GM12873 (cell line): ENCODE measurements around the gene GLI3.

Experiments used
- TF ChIP-seq, protein P1 (sequence below): IDR thresholded peaks from 2 replicates; pipeline ENCODE4 v1.5.1; 2012; ENCODE audit warnings: low read depth, mild to moderate bottlenecking, moderate library complexity, low read length, control low read depth; ENCODE audit not compliant: insufficient read depth; ENCODE audit errors: missing control alignments

Gene GLI3

DNA sequence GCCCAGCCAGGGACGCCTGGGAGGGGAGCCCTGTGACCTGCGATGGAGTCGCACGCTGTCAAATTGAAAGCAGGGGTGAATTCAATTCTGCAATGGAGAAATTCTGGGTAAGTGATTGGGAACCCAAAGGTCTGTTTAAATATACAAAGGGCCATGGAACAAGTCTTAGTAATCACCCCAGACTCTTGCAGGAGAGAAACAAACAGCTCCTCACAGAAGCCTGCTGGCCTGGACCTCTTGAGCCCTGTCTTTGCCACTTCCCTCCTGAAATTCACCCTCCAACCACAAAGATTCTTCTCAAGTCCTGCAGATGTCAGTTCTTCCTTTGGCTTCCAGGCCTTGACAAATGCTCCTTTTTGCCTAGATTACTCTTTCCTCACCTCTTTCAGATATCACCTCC lies 97.3 kb downstream of the GLI3 start:
- TF ChIP-seq, protein P1, sequence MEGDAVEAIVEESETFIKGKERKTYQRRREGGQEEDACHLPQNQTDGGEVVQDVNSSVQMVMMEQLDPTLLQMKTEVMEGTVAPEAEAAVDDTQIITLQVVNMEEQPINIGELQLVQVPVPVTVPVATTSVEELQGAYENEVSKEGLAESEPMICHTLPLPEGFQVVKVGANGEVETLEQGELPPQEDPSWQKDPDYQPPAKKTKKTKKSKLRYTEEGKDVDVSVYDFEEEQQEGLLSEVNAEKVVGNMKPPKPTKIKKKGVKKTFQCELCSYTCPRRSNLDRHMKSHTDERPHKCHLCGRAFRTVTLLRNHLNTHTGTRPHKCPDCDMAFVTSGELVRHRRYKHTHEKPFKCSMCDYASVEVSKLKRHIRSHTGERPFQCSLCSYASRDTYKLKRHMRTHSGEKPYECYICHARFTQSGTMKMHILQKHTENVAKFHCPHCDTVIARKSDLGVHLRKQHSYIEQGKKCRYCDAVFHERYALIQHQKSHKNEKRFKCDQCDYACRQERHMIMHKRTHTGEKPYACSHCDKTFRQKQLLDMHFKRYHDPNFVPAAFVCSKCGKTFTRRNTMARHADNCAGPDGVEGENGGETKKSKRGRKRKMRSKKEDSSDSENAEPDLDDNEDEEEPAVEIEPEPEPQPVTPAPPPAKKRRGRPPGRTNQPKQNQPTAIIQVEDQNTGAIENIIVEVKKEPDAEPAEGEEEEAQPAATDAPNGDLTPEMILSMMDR, result no peak

DNA sequence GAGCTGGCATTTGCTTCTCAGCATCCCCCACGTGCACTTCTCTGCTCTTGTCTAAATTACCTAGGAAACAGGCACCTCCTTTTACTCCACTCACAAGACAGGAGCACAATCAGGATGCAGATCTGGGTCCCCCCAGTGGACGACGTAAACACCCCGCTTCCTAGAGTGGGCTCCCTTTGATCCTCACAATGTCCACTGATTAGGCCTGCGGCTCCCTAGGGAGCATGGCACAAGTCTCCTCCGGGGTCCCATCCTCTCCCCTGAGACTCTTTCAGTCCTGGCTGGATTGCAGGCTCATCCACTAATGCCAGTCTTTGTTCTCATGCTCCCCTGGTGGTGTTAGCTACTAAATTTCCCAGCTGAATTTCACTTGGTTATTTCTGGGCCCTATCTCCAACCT lies 98.3 kb downstream of the GLI3 start:
- TF ChIP-seq, protein P1, result no peak

DNA sequence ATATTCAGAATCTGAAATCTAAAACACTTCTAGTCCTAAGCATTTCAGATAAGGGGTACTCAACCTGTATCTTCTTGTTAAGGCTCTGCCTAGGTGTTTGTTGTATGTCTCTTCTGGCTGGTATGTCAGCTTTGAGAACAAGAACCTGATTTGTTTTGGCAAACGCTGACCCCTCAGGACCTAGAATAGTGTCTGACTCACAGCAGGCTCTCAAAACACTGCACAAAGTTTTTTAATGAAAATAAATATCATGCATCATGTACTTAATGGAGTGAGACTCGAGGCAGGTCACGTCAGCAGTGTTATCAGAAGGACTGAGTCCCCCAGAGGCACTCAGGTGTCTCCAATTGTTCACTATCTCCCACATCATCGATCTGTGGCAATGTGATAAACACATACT lies 99.1 kb downstream of the GLI3 start:
- TF ChIP-seq, protein P1, result no peak

DNA sequence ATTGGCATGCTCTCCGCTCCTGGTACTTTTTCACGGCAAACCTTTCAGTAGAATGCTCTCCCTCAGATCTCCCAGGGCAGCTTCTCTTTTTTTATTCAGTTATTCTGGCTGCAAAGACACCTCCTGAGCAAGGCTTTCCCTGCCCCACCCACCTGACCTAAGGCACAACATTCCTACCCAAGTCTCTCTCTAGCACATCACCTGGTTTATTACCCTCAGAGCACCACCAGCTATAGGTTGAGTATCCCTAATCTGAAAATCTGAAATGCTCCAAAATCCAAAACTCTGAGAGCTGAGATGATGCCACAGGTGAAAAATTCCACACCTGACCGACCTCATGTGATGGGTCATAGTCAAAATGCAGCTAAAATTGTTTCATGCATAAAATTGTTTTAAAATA lies 99.6 kb downstream of the GLI3 start:
- TF ChIP-seq, protein P1, result no peak

DNA sequence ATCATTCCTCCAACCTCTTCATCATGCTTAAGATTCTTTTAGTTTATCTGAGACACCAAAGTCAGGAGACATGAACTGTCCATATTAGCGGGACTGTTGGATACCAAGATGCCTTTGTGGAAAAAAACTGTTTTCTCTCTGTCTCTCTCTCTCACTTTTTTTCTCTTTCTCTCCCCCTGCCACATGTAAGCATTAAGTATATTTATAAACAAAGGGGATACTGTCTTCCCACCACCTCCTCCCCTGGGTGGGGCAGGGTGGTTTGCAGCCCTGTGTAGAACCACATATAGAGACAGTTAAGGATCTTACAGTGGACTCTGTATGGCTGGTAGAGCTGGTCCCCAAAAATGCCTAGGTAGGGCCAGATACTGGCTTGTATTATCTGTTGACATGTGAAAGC lies 101.3 kb downstream of the GLI3 start:
- TF ChIP-seq, protein P1, result no peak

DNA sequence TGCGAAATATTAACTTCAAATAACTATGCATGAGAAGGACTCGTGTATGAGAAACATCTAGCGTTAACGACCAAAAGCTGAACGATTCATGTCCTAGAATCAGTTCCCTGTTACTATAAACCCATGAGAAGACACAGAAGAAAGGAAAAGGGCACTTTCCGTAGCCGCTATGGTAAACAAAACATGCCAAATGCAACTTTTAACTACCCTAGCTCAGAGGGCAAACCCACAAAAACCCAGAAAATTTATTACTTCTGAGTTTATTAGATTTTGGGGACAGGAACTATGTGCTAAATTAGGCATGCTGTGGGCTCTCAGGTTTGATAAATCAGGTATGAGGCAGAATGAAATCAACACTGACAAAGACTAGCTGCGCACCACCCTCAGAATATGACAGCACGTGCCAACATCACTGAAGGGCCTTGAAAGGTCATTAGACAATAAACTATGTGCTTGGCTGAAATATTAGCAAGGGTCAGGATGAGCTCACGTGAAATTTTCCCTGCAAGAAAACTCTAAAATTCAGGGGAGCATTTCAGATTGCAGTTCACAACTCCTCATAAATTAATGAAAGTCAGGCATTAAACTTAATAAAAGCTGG lies 102.6 kb downstream of the GLI3 start:
- TF ChIP-seq, protein P1, result no peak

DNA sequence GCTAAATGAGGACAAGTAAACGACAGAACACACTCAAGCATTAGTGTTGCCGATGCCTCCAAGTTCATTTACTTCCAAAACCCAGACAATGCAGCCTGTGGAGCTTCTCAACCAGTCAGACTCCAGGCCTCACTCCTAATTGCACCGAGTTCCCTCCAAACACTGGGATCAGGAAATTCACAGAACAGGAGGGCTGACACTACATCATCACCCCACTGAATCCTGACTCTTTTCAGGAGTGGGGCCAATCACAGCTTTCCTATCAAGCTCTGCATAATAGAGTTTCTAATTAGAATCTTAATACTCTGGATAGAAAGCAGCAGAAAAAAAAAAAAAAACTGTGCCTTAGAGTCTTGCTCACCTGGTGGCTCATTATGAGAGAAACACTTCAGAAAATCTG lies 103.7 kb downstream of the GLI3 start:
- TF ChIP-seq, protein P1, result no peak

DNA sequence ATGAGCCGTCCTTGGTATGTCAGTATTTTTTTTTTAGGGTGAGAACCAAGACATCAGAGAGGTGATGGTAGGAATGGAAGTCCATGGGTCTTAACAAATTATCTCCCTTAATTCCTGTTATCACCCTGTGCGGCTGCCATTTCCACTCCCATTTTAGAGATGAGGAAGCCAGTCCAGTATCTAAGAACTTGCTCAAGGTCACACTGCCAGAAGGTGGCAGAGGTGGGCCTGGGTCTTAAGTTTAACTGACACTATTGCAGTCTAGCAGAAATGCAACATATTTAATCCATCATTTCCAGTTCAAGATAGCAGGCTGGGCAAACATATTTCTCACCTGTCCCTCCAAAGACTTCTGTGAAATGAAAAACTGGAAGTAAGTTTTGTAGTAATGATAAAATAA lies 108.3 kb downstream of the GLI3 start:
- TF ChIP-seq, protein P1, result peak; percentile 14
